HG02588 (cell line): Measurements from ENCODE around the gene LSM14B.
A peak's percentile ranks its signal among the peaks of the same experiment; 100 is the strongest.

ENCODE experiments used
- ATAC-seq: cut with Tn5 transposase; IDR thresholded peaks from one replicate; pipeline ENCODE4 v1.9.1; 2021; ENCODE audit warnings: mild to moderate bottlenecking, moderate library complexity; ENCODE audit not compliant: unreplicated experiment

LSM14B gene

GRCh38 chr20:62178316-62179161 lies 56.3 kb downstream of the LSM14B start:
- ATAC-seq = no peak

DNA sequence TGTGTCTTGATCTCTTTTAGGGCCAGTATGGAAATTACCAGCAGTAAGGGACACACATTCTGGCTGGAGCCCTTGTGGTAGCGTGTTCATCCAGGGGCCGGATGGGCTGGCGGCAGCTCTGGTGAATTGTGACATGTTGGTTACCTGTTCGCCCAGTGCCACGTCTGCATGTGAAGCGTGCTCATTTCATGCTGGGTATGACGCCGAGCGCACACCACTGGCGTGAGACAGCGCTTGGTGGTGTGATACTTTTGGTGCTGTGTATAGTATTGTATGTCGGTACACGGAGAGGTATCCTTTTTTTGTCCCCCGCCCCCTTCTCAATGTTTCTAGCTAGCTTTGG lies 56.9 kb downstream of the LSM14B start:
- no peak for ATAC-seq

- no peak for ATAC-seq
Measured at GRCh38 chr20:62181808-62182207, 59.5 kb downstream of the LSM14B start.

GRCh38 chr20:62182469-62183425 lies 60.5 kb downstream of the LSM14B start, which contains the start of gene MTG2:
TSS of gene MTG2 (plus strand) at chr20:62183028. CDS start at chr20:62193421, 10,393 bp downstream.
- peak; percentile 90 for ATAC-seq

DNA sequence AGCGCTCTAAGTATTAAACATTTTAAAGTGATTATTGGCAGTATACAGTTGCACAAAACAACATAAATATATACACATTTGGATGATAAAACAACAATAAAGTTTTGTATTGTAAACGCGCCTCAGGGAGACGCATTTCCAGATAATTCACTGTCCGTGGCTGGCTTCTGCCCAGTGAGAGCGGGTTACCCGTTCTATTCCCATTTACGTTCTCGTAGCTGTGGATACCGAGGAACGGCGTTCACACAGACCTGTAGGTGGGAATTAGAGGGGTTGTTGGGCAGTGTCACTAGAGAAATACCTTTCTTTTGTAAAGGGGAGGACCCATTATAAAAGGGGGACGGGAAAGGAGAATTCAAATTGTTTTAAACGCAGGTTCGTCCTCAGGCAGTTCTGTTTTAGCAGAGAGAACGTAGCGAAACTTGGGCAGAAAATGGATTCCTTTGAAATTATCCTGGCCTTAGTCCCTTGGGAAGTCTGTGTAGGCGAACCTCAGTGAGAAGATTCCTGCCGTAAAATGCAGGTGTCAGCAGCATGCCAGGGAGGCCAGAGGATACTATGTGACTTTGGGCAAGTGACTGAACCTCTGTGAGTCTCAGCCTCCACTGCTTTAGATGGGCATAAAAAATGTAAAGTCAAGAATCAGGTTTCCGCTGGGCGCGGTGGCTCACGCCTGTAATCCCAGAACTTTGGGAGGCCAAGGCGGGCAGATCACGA lies 61.3 kb downstream of the LSM14B start:
- no peak for ATAC-seq
